HG03439 (cell line): ENCODE measurements around the gene RUVBL1.

Experiments used
- ATAC-seq: cut with Tn5 transposase; IDR thresholded peaks from one replicate; pipeline ENCODE4 v1.9.1; 2021; ENCODE audit warnings: mild to moderate bottlenecking, moderate library complexity; ENCODE audit not compliant: unreplicated experiment

RUVBL1 gene

DNA sequence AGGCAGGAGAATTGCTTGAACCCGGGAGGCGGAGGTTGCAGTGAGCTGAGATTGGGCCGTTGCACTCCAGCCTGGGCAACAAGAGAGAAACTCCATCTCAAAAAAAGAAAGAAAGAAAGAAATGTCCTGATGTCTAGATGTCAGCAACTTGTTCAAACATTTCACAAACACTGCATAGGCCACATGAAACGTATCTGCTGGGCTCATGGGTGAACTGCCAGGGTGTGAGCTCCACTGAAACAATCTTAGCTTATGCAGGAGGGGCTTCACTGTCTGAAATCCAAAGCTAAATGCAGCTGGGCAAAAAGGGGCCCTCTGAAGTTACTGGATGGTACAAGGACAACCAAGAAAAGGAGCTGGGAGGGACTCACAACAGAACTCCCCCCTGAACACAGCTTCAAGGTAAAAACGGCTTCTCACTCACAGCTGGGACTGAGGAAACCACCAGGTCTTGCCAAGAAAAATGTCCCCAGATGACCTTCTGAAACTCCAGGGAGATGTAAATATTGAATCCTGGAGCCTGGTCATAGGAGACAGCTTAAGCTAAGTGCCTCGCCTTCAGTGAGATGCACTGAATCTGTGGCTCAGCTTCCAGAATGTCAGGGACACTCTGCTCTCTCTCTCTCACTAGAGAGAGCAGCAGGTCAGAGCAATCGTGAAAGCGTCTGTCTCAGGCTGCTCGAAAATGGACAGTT, 39.5 kb downstream of the RUVBL1 start:
- no peak for ATAC-seq

DNA sequence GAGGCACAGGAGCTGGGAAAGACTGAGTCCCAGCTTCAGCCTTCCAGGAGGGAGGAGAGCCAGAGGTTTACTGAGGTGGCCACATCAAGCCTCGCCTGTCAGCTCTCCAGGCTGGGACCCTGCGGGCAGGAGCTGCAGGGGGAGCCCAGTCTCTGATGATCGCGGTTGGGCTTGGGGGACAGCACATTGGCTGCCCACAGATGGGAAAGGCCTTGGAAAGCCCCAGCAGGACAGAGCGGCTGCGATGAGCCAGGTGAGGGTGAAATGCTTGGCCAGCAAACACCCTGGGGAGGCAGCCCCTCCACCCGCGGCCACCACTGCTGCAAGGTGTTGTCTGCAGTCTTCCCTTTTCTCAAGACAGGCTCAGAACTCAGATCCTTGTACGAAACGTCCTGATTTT, 40.2 kb downstream of the RUVBL1 start:
- no peak for ATAC-seq

GRCh38 chr3:128082546-128082945, 41.1 kb downstream of the RUVBL1 start:
- ATAC-seq = no peak

GRCh38 chr3:128081846-128082245, 41.8 kb downstream of the RUVBL1 start:
- no peak for ATAC-seq

GRCh38 chr3:128081226-128081625, 42.4 kb downstream of the RUVBL1 start:
- ATAC-seq = no peak

DNA sequence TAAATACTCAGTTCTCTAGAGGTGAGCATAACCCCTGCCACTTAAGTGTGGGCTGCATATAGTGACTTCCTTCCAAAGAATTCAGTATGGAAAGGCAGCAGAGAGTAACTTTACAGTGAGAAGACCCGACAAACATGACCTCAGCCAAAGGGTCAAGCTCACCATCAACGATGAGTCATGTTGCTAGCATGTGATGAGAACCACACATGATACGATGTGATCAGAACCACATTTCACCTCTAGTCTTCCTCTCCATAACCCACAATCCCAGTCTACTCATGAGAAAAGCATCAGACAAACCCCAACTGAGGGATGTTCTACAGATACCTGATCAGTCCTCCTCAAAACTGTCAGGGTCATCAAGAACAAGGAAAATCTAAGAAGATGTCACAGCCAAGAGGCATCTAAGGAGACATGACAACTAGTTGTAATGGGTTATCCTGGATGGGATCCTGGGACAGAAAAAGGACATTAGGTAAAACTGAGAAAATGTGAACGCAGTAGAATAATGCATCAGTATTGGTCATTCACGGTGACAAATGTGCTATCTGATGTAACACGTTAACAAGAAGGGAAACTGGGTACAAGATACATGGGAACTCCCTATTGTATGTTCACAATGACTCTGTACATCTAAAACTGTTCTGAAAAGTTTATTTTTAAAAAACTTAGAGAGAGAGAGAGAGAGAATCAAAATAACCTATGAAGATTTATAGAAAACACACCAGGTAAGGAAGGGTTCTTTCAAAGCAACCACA, 43.1 kb downstream of the RUVBL1 start:
- ATAC-seq = no peak

GRCh38 chr3:128079823-128080222, 43.8 kb downstream of the RUVBL1 start:
- no peak for ATAC-seq

GRCh38 chr3:128078875-128079274, 44.7 kb downstream of the RUVBL1 start:
- no peak for ATAC-seq

DNA sequence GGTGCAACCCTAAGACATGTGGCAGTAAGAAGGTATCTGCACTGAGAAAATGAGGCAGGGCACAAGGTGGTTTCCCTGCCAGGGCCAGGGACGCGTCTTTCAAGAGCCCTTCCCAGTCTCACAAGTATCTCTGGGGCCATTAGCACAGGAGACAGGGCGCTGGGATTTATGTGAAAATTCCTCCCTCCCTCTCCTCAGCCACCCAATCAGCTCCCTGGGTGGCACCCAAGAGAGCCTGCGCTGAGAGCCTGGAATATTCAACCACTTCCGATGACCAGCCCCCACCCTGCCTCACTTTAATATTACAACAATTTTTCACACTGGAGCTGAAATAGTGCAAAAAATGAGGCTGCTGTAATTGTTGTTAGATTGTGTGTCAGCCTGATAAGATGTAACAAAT, 45.3 kb downstream of the RUVBL1 start:
- no peak for ATAC-seq

- no peak for ATAC-seq
Measured at GRCh38 chr3:128077665-128078064, 45.9 kb downstream of the RUVBL1 start.

DNA sequence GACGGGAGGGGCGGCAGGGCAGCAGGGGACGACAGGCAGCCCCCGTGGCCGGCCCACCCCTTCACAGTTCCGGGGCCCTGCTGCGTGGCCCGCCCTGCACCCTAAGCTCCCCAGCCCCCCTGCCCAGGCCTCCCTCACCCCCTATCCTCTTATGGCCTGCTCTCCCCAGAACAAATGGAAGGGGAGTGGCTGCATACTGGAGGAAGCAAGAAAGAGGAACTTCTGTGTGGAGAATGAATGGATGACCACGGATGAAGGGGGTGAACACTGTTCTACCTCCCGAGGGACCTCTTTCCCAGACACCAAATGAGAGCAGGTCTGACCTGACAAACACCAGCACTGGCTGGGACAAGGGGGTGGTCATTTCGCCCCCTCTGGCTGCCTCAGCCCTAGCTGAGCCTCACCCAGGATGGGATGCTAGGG, 46.4 kb downstream of the RUVBL1 start:
- ATAC-seq = no peak

- no peak for ATAC-seq
Measured at GRCh38 chr3:128076483-128077201, 47.0 kb downstream of the RUVBL1 start.

GRCh38 chr3:128075522-128076482, 47.8 kb downstream of the RUVBL1 start:
- ATAC-seq = peak; percentile 54

DNA sequence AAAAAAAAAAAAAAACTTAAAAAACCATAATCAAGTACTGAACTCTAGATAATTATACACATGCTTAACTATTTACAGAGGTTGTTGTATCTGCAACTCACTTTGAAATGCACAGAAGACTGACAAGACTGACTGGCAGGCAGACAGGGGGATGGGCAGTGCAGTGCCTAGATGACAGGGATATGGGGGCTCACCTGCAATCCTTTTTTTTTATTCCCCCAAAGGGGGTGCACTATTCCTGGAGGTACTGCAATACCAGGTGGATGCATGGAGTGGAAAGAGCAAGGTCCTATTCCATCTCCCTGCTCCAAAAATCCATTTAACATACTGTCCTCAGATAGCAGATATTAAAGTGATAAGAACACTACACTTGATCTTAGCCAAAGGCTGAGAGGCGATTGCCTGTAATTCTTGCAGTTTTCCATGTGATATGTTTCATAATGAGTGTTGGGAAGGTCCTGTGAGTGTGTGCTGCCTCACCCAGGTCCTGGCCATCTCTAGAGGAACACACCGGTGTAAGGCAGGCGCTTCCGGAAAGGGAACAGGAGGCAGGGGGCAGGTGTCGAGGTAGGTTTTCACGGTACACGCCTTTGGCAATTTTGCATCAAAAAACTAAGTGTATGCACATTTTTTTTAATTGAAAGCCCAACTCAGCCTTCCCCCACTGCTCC, 48.6 kb downstream of the RUVBL1 start:
- ATAC-seq = no peak

DNA sequence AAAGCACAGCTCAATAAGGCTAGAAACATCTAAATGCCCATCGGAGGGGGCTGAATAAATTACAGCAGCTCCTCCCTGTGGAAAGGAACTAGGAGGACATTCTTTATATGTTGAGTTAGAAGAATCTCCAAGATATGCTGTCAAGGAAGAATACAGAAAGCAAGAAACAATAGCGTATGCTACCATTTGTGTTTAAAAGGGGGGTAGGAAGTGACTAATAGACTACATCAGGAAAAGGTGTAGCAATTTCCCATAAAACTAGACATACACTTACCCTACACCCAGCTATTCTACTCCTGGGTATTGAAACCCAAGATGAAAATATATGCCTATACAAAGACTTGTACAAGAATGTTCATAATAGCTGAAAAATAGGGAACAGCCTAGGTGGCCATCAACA, 49.8 kb downstream of the RUVBL1 start:
- no peak for ATAC-seq

DNA sequence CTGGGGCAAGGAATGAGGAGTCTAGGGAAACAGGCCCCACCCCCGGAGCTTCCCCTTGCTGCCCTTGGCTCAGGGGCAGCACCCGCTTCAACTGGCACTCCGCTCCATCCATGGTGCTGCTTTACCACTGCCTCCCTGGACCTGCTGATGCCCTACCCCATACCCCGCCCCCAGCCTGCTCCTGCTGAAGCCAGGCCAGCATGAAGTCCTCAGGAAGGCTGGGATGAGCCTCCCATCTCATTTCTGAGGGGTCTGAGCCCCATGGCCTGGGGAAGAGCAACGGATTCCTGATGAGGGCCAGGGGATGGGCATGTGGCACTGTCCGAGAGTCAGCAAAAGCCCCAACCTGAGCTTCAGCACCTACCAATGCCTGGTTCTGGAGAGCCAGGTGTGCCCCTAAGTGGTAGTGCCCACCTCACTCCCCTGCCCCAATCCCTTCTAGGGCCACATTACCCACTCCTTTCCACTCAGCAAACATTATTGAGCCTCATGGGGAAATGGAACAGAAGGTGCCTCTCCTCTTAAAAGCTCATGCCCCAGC, 50.4 kb downstream of the RUVBL1 start:
- no peak for ATAC-seq

DNA sequence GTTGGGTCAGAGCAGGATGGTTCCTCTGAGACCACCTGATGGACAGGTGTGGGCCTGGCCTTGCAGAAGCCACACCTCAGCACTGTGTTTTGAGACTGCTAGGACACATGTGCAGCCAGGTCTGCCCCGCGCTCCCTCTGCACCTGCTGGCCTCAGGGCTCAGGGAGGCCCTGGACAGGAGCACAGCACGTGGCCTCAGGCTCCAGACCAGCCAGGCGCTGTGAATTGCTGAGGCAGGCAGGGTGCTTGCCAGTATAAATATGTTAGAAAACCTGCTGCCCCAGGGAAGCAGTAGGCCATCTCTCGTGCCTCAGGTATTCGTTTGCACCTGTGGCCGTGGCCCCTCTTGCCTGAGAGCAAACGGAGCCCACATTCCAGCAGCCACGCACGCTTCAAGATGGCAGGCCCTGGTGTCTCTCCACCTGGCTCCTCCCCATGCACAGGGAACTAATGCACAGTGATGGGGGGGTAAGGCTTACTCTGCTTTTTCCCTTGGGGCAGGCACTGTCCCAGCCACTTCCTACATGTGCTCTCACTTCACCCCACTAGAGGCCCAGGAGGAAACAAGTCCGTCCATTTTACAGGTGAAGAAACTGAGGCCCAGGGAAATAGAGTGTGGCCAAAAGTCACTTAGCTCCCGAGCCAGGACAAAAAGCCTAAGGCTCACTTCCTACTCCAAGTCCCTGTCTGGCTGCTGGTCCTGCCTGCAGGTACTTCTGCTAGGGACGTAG, 51.0 kb downstream of the RUVBL1 start:
- no peak for ATAC-seq

GRCh38 chr3:128071771-128072453, 51.7 kb downstream of the RUVBL1 start:
- ATAC-seq = no peak
